ENCODE measurements around the gene LRMDA.
A peak's percentile ranks its signal among the peaks of the same experiment; 100 is the strongest.

Gene LRMDA

GRCh38 chr10:75432176-75432575 is 752 bp downstream of the LRMDA start:
- POLR2A ChIA-PET: no interaction called here
- no peak for TF ChIP-seq ZNF112 (tag by site-specific recombination; IDR thresholded peaks at IDR 0.05)
- no peak for TF ChIP-seq ZNF37A (tag by site-specific recombination; IDR thresholded peaks at IDR 0.05)
- CTCF ChIA-PET: no interaction called here
- Histone ChIP-seq H3K36me3 (ENCODE audit: control insufficient read depth in 2 of 2, insufficient read depth in 1 of 2, low read length in 2 of 2) (no peaks in the 10 kb centered on the region), H3K4me1 (ENCODE audit: control insufficient read depth, insufficient read depth, low read length) (peaks cover 24% of the 10 kb centered on the region; the same call in 1 of the 2 replicates), H3K27ac (ENCODE audit: extremely low read depth, low read depth, low read length) (no peak overlapping the region), H3K4me3 (ENCODE audit: low read depth, low read length) (no peak overlapping the region), H3K9me3 (ENCODE audit: control insufficient read depth, insufficient read depth, low read depth, low read length) (no peaks in the 10 kb centered on the region)

DNA sequence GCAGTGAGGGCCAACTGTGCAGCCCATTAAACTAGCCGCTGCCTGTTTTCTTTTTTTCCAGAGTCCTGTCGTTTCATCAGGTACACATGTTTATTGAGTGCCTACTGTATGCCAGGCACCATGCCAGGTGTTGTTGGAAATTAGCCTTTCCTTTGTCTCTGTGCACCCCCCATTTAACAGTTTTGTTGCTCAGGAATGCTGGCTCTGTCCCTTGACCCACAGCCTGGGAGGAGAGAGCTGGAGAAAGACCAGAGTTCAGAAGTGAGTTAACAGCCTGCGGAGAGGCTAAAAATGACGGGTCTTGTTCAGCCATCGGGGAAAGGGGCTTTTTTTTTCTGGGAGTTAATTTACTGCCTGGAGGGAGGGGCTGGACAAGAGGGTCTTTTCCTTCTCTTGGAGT is 1.3 kb downstream of the LRMDA start:
- no peaks in the 10 kb centered on the region for H3K36me3 ChIP-seq (ENCODE audit: control insufficient read depth in 2 of 2, insufficient read depth in 1 of 2, low read length in 2 of 2)
- no peak overlapping the region for H3K27ac ChIP-seq (ENCODE audit: extremely low read depth, low read depth, low read length)
- peak; percentile 72 for TF ChIP-seq ZFP3 (tag by site-specific recombination; IDR thresholded peaks at IDR 0.05; ENCODE audit: low read depth)
- peak; percentile 80 for TF ChIP-seq ZNF792 (tag by site-specific recombination; IDR thresholded peaks at IDR 0.05)
- no peak for TF ChIP-seq ZNF621 (tag by site-specific recombination; IDR thresholded peaks at IDR 0.05)
- TF ChIP-seq ZBTB49 (tag by site-specific recombination; IDR thresholded peaks at IDR 0.05; ENCODE audit: low read depth): no peak
- no peak for TF ChIP-seq ZNF280C (tag by site-specific recombination; IDR thresholded peaks at IDR 0.05)
- TF ChIP-seq ZNF664 (tag by site-specific recombination; IDR thresholded peaks at IDR 0.05): peak; percentile 55; the same call in 1 of the 2 replicates
- TF ChIP-seq ZNF221 (tag by site-specific recombination; IDR thresholded peaks at IDR 0.05; ENCODE audit: borderline replicate concordance): no peak
- TF ChIP-seq YY1 (tag by site-specific recombination; IDR thresholded peaks at IDR 0.05): no peak
- peaks cover 24% of the 10 kb centered on the region; the same call in 1 of the 2 replicates for H3K4me1 ChIP-seq (ENCODE audit: control insufficient read depth, insufficient read depth, low read length)
- H3K9me3 ChIP-seq (ENCODE audit: control insufficient read depth, insufficient read depth, low read depth, low read length): no peaks in the 10 kb centered on the region
- ChIA-PET POLR2A (no interaction called here), CTCF (no interaction called here)
- H3K4me3 ChIP-seq (ENCODE audit: low read depth, low read length): no peak overlapping the region

GRCh38 chr10:75433216-75433615 is 1.8 kb downstream of the LRMDA start:
- Histone ChIP-seq H3K4me1 (ENCODE audit: control insufficient read depth, insufficient read depth, low read length) (peaks cover 21% of the 10 kb centered on the region; the same call in 1 of the 2 replicates), H3K4me3 (ENCODE audit: low read depth, low read length) (no peak overlapping the region), H3K27ac (ENCODE audit: extremely low read depth, low read depth, low read length) (no peak overlapping the region), H3K36me3 (ENCODE audit: control insufficient read depth in 2 of 2, insufficient read depth in 1 of 2, low read length in 2 of 2) (no peaks in the 10 kb centered on the region), H3K9me3 (ENCODE audit: control insufficient read depth, insufficient read depth, low read depth, low read length) (no peaks in the 10 kb centered on the region)
- ChIA-PET CTCF (no interaction called here), POLR2A (interaction anchor here (0.6 kb wide), 1 partner anchor 31 kb away, joined by 10 read pairs; no protein-coding TSS in a partner anchor)
- TF ChIP-seq ZNF423 (tag by site-specific recombination; IDR thresholded peaks at IDR 0.05) (0 out of 2 replicates have a peak, but pooled peaks have one; percentile 21), ZNF610 (tag by site-specific recombination; IDR thresholded peaks at IDR 0.05; ENCODE audit: borderline replicate concordance) (no peak)

DNA sequence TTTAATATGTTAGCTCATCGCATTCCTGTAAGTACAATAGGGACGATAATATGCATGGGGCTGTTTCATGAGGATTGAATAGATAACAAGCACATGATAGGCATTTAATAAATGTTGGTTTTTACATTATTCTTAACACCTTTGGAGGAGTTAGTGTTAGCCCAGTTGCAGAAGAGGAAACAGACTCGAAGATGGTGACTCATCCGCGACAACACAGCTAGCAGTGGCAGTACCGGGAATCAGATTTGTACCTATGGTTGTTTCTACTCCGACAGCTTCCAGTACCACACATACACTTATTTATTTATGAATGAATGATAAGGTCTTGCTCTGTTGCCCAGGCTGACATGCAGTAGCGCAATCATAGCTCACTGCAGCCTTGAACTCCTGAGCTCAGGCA is 2.9 kb downstream of the LRMDA start:
- ChIA-PET CTCF (interaction anchor here (0.6 kb wide), 1 partner anchor 53 kb away, joined by 3 read pairs; no protein-coding TSS in a partner anchor), POLR2A (no interaction called here)
- H3K4me3 ChIP-seq (ENCODE audit: low read depth, low read length): no peak overlapping the region
- peaks cover 16% of the 10 kb centered on the region; the same call in 1 of the 2 replicates for H3K4me1 ChIP-seq (ENCODE audit: control insufficient read depth, insufficient read depth, low read length)
- no peak overlapping the region for H3K27ac ChIP-seq (ENCODE audit: extremely low read depth, low read depth, low read length)
- no peaks in the 10 kb centered on the region for H3K36me3 ChIP-seq (ENCODE audit: control insufficient read depth in 2 of 2, insufficient read depth in 1 of 2, low read length in 2 of 2)
- no peaks in the 10 kb centered on the region for H3K9me3 ChIP-seq (ENCODE audit: control insufficient read depth, insufficient read depth, low read depth, low read length)
- TF ChIP-seq ZNF114 (tag by site-specific recombination; IDR thresholded peaks at IDR 0.05): no peak
- no peak for TF ChIP-seq ZSCAN5A (tag by site-specific recombination; IDR thresholded peaks at IDR 0.05)
- TF ChIP-seq, protein P1, sequence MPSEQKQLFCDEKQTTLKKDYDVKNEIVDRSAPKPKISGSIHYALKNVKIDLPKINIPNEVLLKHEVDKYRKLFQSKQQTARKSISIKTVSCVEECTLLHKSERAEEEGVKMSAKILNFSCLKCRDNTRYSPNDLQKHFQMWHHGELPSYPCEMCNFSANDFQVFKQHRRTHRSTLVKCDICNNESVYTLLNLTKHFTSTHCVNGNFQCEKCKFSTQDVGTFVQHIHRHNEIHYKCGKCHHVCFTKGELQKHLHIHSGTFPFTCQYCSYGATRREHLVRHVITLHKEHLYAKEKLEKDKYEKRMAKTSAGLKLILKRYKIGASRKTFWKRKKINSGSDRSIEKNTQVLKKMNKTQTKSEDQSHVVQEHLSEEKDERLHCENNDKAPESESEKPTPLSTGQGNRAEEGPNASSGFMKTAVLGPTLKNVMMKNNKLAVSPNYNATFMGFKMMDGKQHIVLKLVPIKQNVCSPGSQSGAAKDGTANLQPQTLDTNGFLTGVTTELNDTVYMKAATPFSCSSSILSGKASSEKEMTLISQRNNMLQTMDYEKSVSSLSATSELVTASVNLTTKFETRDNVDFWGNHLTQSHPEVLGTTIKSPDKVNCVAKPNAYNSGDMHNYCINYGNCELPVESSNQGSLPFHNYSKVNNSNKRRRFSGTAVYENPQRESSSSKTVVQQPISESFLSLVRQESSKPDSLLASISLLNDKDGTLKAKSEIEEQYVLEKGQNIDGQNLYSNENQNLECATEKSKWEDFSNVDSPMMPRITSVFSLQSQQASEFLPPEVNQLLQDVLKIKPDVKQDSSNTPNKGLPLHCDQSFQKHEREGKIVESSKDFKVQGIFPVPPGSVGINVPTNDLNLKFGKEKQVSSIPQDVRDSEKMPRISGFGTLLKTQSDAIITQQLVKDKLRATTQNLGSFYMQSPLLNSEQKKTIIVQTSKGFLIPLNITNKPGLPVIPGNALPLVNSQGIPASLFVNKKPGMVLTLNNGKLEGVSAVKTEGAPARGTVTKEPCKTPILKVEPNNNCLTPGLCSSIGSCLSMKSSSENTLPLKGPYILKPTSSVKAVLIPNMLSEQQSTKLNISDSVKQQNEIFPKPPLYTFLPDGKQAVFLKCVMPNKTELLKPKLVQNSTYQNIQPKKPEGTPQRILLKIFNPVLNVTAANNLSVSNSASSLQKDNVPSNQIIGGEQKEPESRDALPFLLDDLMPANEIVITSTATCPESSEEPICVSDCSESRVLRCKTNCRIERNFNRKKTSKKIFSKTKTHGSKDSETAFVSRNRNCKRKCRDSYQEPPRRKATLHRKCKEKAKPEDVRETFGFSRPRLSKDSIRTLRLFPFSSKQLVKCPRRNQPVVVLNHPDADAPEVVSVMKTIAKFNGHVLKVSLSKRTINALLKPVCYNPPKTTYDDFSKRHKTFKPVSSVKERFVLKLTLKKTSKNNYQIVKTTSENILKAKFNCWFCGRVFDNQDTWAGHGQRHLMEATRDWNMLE (tag by site-specific recombination; conservative IDR thresholded peaks at IDR 0.05; ENCODE audit: low read depth): no peak
- TF ChIP-seq BCL11A (tag by site-specific recombination; IDR thresholded peaks at IDR 0.05; ENCODE audit: low read depth): no peak
- no peak for TF ChIP-seq ZNF830 (tag by site-specific recombination; IDR thresholded peaks at IDR 0.05; ENCODE audit: low read depth)
- TF ChIP-seq ZNF155 (tag by site-specific recombination; IDR thresholded peaks at IDR 0.05): no peak
